ENCODE measurements around the gene SNX14.

GRCh38 chr6:85496009-85496579 is 97.6 kb downstream of the SNX14 start:
- TF ChIP-seq EP300 (IDR thresholded peaks at IDR 0.05) (no peak), CTCF (IDR thresholded peaks at IDR 0.05) (no peak)
